HCEC 1CT (cell line): ENCODE measurements around the gene GRB14.
A peak's percentile ranks its signal among the peaks of the same experiment; 100 is the strongest.
"Not testable (repeated sequence)": the region's sequence is repeated elsewhere in the genome, so short reads cannot be mapped to it uniquely, and the experiment has no call there.

Experiments used
- DNase-seq: peaks from one replicate; pipeline ENCODE4 v3.0.0-alpha.2; 2017

GRB14 gene

GRCh38 chr2:164620873-164621763, at the start of gene GRB14:
Gene GRB14, minus strand, starts transcription at chr2:164621482. Its CDS starts 173 bp downstream, at chr2:164621309.
- no peak for DNase-seq

GRCh38 chr2:164669291-164669690, 48.0 kb upstream of the GRB14 start:
- no peak for DNase-seq

GRCh38 chr2:164667566-164667965, 46.3 kb upstream of the GRB14 start:
- DNase-seq = no peak

- no peak for DNase-seq
Measured at GRCh38 chr2:164664070-164664469, 42.8 kb upstream of the GRB14 start.

DNA sequence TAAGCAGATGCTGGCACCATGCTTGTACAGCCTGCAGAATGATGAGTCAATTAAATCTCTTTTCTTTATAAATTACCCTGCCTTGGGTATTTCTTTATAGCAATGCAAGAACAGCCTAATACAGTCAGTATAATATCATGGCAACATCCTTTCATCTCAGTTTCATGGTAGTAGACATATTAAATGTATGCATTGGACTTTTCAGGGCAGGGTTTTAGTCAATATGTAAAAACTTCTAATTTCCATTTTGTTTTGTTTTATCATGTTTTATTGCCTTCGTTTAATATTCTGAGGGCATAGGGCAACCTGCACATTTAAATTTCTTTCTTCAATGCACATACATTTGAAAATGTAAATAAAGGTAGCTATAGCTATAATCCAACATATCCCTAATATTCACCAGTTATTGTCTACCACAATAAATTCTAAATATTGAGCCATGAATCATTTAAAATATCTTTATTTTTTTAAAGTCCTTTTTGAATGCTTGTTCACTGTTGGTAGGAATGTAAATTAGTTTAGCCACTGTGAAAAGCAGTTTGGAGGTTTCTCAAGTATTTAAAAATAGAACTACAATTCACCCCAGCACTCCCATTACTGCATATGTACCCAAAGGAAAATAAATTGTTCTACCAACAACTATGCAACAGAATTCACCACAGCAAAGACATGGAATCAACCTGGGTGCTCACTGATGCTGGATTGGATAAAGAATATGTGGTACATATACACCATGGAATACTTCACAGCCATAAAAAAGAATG, 41.8 kb upstream of the GRB14 start:
- DNase-seq = no peak

DNA sequence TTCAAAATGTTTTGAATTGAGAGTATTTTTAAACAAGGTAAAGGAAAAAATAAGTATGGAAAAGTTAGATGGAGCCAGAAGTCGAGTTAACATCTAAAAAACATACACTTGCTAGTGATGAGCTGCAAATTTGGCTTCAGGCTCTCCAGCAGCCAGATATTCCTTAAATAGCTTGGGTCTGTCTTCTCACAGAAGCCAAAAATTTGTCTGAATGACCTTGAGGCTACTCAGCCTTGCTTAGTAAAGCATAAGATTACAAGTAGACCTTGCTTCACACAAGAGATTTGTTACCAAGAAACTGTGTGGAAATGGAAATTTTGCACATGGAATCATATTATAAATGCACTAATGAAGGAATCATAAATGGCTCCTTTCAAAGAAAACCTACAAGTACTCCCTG, 40.8 kb upstream of the GRB14 start:
- DNase-seq = no peak

GRCh38 chr2:164661349-164661748, 40.1 kb upstream of the GRB14 start:
- peak; percentile 53 for DNase-seq

DNA sequence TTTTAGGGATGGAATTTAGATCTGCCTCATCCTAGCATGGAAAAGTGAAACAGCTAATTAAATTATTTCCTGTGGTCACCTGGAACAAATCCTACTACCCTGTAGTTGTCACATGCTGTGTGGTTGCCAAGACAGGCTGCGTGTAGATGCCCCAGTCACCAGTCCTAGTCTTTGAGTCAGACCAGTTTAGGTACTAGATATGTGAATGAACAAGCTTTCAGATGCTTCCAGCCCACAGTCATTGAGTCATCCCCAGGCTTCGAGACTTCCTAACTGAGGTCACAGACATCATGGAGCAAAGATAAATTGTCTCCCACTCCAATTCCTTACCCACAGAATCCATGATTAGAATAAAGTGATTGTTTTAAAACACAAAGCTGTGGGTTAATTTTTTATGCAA, 35.8 kb upstream of the GRB14 start:
- peak; percentile 81 for DNase-seq

GRCh38 chr2:164655750-164656149, 34.5 kb upstream of the GRB14 start:
- peak; percentile 8 for DNase-seq

GRCh38 chr2:164655336-164655735, 34.1 kb upstream of the GRB14 start:
- peak; percentile 34 for DNase-seq

GRCh38 chr2:164651361-164651760, 30.1 kb upstream of the GRB14 start:
- DNase-seq = no peak

DNA sequence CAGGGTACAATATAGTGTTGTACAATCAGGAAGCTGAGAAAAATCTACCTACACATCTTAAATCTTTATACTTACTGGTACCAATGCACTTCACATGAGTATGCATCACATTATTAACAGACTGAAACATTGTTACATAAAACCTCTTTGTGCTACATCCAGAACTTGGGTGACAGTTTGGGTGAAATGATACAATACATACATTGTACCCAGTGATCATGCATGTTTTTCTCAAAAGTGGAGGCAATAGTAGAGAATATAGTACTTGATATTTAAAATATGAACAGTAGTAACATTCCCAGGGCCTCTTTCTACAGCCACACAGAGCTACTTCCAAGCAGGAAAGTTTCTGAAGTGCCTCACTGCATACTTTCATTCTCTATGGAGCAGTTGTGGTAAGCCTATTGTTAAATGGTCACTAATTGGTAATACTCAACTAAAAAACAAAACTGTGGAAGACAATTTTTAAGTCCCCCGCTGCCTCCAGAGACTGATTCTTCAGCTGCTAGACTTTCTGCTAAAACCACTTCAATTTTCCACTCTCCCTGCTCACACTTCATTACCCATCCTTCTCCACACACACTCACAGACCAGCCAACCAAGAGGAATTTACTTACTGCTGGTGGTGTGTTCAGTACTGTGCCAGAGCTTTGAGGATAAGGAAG, 22.9 kb upstream of the GRB14 start:
- no peak for DNase-seq

- no peak for DNase-seq
Measured at GRCh38 chr2:164642946-164643555, 21.8 kb upstream of the GRB14 start.

DNA sequence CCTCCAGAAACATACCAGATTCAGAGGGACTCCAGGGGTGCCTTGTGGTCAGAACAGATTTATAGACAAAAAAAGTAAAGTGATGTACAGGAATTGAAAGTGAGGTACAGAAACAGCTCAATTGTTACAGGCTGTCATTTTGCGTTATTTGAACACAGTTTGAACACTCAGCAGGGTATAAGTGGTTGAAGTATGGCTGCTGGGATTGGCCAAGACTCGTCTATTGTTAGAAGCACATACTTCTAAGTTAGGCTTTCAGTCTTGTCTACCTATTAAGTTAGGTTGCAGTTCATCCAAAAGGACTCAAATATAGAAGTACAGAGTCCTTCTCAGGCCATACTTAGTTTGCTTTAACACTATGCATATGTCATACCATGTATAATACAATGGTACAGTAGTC, 21.0 kb upstream of the GRB14 start:
- DNase-seq = no peak

- DNase-seq = not testable (repeated sequence)
Measured at GRCh38 chr2:164628319-164628718, 7.0 kb upstream of the GRB14 start.

DNA sequence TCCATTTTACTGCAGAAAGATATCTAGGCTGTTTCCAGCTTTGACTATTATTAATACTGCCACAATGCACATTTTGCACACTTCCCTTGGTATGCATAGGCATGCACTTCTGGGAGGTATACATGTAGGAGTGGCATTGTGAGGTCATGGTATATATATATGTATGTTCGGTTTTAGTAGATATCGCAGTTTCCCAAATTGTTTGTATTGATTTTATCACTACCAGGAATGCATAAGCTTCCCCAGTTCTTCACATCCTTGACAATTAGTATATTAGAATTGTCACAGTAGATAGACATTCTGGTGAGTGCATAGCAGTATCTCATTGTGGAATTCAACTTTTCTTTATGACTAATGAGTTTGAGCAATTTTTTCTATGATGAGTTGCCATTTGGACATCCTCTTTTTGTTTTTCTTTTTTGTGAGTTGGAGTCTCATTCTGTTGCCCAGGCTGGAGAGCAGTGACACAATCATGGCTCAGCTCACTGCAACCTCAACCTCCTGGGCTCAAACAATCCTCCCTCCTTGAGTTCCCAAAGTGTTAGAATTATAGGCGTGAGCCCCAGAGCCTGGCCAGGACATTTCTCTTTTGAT, 4.2 kb upstream of the GRB14 start:
- peak; percentile 86 for DNase-seq

GRCh38 chr2:164624316-164624715, 3.0 kb upstream of the GRB14 start:
- no peak for DNase-seq

DNA sequence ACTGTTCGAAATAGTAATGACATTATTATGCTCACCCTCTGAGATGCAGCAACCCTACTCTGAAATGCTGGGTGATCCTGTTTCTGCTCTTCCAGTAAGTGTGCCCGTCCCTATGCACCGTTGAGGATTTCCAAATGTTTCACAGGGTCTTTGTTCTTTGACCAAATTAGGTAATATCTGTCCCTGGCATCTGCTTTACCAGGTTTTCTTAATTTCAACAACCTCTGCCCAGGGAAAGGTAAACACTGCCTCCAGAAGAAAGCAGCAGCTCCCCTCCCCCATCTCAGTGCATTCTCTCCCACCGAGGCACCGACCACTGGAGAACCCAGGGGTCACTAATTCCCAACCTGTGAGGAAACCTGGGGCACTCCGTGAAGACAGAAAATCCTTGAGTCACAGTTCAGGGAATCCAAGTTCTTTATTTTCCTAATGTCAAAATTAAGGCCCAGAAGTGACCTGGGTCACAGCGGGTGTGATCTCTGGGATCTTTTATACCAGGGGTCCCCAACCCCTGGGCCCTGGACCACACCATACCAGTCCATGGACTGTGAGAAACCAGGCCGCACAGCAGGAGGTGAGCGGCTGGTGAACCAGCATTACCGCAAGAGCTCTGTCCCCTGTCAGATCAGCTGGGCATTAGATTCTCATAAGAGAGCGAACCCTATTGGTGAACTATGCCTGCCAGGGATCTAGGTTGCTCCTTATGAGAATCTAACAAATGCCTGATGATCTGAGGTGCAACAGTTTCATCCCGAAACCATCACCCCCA, 1.2 kb upstream of the GRB14 start:
- DNase-seq = no peak

DNA sequence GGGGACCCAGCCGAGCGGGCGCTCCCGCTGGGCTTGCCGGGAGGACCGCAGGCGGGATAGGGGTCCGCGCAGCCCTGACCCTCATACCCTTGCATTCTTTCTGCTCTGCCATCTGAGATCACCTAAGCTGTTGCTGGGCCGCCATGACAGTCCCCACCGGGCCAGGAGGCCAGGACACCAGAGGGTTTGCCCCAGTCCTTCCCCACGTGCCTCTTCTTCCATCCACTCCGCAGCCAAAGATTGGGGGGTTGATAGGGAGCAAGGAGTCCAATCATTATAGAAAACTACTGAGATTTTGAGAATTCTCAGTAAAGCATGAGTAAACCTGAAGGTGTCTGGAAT, 453 bp upstream of the GRB14 start:
- DNase-seq = no peak

DNA sequence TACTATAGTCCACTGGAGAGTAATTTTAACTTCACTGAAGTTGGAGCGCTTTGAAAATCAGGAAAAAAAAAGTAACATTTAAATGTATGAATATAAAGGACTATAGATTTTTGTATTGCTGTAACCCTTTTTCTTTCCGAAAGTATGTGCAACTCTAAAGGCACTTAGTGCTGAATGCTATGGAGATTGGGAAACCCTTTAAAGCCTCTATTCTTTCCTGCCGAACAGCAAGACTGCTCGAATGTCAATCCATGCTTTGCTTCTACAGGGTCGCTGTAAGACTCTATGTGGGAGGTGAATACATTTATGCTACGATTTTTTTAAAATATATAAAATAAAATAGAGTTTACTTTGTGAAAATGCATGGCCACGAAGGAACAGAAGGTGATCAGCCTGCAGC, 825 bp downstream of the GRB14 start:
- no peak for DNase-seq

- DNase-seq = peak; percentile 61
Measured at GRCh38 chr2:164617466-164617865, 3.8 kb downstream of the GRB14 start.
